Skeletal muscle cell (primary cell): ENCODE results near the gene MVB12B.

Source experiments
- DNase-seq: peaks from one replicate; pipeline ENCODE4 v3.0.0-alpha.2; 2010; ENCODE audit warnings: low read depth
- H3K4me3 ChIP-seq: 2 replicates; pipeline ENCODE4 v1.5.1; 2011; ENCODE audit warnings: low read depth, mild to moderate bottlenecking, control low read depth, low read length, moderate library complexity

The MVB12B gene

DNA sequence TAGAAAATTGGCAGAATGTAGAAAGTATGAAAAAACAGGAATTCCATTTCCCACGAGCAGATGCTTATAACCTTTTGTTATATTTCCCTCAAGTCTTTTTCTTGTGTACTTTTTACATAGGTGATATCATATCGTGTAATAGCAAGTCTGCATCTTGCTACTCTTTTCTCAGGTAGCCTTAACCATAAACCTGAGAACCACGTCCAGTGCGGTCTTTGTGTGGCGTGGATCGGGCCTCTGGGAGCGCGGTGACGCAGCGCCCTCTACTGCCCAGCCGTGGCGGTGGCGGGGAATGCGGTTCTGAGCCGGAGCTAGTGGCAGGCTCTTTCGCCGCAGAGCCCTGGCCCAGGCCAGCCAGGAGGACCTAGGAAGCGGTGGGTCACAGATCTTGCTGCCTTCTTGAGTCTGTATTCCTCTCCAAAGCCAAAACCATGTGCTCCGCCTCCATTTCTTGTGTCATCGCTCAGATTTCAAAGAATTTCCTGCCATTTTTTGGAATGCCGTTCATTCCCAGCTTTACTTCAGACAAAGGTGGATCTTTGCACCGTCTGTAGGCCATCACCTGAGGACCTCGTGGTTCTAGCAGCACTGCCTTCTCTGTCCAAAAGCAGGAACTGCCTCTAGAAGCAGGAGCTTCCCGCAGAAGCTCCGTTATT, 71.9 kb downstream of the MVB12B start:
- H3K4me3 ChIP-seq = no peak overlapping the region
- DNase-seq = no peak

DNA sequence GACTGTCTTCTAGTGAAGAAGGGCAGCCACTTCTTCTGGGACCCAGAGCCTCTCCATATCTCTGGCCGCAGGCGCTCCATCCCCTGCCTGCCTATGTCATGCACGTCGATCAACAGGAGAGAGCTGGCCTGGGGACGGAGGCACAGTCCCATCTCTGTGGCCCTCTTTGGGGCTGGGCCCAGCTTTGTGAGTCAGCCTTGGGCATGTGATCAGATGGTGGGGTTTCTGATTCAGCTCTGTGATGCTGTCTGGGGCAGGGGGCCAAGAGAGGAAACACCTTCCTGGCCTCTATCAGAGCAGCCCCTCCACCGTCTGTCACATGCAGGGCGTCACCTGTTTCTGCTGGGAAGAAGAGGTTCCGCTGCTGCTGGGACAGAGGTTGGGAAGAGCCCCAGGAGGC, 72.6 kb downstream of the MVB12B start:
- DNase-seq = no peak
- no peak overlapping the region for H3K4me3 ChIP-seq

DNA sequence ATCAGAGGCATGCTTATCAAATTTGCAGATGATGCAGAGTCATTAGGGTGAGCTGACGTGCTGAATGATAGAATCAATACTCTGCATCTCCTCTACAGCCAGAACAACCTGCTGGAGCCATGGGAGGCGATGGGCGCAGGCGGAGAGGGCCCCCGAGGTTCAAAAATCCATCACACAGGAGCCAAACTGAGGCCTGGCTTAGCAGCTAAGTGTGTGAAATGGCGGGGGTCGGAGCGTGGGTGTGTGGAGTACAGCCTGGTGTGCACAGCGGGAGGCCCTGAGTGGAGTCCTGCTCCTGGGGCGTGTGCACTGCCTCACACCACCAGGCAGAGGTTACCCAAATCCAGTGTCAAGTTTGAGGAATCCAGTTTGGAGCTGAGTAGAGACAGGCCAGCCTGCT, 73.2 kb downstream of the MVB12B start:
- no peak for DNase-seq
- no peak overlapping the region for H3K4me3 ChIP-seq

GRCh38 chr9:126400571-126400970, 73.9 kb downstream of the MVB12B start:
- H3K4me3 ChIP-seq = no peak overlapping the region
- DNase-seq = no peak

DNA sequence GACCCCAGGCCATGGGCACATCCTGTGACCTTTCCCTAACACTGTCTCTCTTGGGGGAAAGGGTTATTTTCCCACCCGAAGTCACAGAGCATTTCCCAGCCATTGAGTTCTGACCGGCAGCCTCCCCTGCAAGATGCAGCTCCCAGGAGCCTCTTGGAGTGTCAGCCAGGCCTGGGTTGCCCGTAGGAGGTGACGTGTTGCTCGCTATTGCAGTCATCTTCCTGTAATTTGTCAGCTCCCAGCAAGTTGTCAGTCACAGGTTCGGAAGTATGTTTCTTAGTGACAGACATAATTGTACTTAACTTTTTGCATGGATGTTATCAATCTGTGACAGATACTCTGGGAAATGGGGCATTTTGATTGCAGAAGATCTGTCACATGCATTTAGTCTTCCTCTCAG, 74.5 kb downstream of the MVB12B start:
- no peak for DNase-seq

GRCh38 chr9:126401581-126401980, 75.0 kb downstream of the MVB12B start:
- DNase-seq = no peak
- no peak overlapping the region for H3K4me3 ChIP-seq

More for the DNA sequence above, 74.5 kb downstream of the MVB12B start:
- no peak overlapping the region for H3K4me3 ChIP-seq

DNA sequence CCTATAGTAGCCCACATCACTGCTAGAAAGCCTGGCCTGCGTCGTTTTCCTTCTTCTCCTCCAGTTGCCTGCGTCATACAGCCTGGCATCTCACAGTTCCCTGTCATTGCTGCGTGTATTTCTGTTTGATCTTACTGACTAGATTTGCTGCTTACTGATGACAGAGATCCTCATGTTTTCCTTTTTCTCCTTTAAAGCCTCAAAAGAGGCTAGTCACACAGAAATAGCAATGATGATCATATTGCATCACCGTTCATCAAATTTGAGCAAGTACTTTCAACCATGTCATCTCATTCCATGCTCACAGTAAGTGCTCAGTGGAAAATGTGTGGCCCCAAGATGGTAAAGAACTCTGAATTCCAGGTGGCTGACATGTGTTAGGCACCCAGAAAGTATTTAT, 76.8 kb downstream of the MVB12B start:
- DNase-seq = no peak
- no peak overlapping the region for H3K4me3 ChIP-seq

DNA sequence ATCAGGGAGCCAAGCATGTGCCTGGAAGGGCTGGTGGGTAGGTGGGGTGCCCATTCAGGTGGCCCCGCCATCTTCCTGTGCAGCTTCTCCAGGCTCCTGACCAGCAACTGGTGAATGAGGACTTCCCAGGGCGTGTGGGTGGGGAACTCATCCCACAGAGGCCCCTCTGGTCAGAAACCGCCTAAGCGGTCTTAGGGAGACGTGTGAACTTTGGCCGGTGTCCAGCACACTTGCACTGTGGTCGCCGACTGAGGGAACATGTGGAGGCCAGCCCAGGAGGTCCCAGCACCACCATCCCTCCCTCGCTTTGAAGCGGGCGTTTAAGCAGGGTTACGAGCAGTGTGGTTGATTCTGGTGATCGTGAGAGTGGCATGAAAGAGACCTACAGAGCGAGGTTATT, 77.8 kb downstream of the MVB12B start:
- H3K4me3 ChIP-seq = no peak overlapping the region
- DNase-seq = no peak

GRCh38 chr9:126406075-126406667, 79.5 kb downstream of the MVB12B start:
- H3K4me3 ChIP-seq = no peak overlapping the region
- DNase-seq = no peak

DNA sequence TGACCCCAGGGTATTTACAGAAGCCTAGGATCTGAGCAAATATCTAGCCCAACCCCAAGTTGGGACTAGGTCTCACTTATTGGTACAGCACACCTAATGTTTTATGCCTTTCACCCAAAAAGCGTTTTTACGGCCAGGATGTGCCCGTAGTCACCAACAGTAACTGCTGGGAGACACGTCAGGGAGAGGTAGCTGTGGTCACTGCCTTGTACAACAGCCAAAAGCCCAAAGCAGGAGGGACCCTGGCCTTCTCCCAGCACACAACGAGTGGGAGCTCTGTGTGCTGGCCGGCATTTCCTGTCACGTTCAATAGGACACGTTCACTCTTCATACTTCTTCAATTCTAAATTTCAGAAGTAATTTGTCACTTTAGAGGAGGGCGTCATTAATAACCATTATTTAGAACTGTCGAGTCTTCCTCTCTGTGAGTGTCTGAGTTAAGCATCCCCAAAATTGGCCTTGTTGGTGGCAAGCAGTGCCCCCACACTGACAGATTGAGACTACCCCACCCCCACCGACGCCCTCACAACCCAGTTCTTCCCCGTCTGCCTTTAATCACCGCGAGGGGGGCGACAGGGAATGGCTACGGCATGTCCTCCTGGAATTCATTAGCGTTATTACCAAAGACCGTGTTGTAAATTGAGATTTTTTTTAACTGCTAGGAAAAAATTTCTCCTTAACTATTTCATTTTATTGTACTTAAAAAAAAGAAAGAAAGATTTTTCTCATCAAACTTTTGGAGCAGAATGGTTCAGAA, 80.7 kb downstream of the MVB12B start:
- no peak overlapping the region for H3K4me3 ChIP-seq
- no peak for DNase-seq

GRCh38 chr9:126408004-126408403, 81.4 kb downstream of the MVB12B start:
- no peak overlapping the region for H3K4me3 ChIP-seq
- no peak for DNase-seq

DNA sequence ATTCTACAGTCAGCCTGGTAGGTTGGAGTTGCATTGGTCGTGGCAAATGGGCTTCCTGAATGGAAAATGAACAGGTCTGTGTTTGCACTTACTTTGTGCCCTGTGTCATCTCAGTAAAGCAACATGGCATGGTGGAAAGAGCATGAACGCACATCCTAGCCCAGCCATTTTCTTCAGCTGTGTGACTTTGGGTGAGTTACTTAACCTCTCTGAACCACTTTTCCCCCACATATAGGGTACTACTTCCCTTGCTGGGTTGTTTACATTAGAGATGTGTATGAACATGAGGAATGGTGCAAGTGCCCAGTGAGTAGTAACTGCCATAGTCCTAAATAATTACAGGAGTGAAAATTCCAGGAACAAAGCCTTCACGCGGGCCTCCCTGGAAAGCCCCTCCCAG, 83.6 kb downstream of the MVB12B start:
- H3K4me3 ChIP-seq = no peak overlapping the region
- DNase-seq = no peak

GRCh38 chr9:126411225-126411947, 84.8 kb downstream of the MVB12B start:
- no peak for DNase-seq
- no peak overlapping the region for H3K4me3 ChIP-seq

DNA sequence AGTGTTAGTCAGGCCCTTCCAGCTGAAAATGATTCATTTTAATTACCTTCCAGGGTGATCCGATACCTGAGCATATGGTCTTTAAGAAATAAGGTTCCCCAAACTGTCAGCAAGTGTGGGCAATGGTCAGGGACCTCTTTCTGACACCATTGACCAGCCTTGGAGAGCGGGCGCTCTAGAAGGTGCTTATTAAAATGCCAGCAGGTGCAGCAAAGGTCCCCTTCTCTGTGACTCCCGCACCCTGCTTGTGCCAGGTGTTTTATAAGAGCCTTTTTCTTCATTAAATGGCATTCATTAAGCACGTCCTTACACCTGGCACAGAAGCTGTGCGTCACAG, 85.3 kb downstream of the MVB12B start:
- H3K4me3 ChIP-seq = no peak overlapping the region
- no peak for DNase-seq

DNA sequence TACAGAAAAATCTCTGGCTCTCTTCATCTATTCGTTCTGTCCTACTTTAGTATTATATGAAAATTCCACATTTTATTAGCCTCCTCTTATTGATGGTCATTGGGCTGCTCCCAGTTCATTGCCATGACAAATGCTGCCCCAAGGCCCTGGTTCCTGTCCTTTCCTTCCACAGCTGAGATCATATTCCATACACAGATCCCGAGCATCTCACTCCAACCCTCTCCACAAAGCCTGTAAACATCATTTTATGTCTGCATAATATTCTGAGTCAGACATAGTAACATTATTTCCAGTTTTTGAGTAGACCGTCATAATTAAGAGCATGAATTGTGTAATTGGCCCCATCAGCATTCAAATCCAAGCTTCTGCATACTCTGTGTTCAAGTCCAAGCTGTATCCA, 86.3 kb downstream of the MVB12B start:
- no peak overlapping the region for H3K4me3 ChIP-seq
- no peak for DNase-seq

- no peak overlapping the region for H3K4me3 ChIP-seq
- DNase-seq = no peak
Observed at GRCh38 chr9:126413391-126414068, 86.9 kb downstream of the MVB12B start.

DNA sequence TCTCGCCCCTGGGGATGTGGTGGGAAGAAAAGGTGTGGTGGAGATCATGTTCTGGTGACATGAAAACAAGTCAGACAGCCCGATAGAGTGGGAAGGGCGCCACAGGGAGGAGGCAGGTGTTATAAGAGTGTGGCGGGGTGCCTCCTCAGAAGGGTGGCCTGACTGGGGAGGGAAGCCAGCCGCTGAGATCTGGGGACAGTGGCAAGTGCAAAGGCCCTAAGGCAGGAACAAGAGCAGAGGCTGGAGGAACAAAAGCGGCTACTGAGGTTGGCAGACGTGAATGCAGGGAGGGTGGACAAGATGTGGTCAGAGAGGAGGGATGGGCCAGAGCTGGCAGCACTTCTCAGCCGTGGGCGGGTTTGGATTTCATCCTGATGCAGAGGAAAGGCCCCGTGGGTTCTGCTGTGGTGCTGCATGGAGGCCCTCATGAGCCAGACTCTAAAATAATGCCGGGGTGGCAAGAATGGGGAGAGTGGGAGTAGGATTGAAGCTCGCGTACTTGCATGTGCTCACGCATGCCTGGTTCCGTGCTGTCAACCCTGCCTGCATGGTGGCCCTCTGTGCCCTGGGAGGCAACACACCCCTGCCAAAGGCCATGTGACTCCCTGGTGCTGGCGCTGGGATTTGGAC, 89.2 kb downstream of the MVB12B start:
- DNase-seq = no peak
- H3K4me3 ChIP-seq = no peak overlapping the region

DNA sequence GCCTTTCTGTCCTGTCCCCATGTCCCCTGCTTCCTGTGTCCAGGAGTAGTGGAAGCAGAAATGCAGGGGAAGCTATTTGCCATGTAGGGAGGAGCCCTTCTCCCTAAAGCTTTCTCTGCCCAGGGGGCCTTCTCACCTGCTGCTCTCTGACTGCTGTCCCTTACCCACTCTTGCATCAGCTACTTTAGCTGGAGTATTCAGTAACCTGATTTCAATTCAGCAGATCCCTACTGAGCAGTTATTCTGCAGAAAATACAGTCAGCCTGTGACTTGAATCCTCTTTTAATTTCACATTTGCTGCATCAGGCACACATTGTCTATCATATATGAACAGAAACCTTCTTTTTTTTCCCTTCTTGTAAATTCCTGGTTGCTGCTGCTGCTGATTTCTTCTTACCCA, 90.4 kb downstream of the MVB12B start:
- DNase-seq = no peak
- no peak overlapping the region for H3K4me3 ChIP-seq

DNA sequence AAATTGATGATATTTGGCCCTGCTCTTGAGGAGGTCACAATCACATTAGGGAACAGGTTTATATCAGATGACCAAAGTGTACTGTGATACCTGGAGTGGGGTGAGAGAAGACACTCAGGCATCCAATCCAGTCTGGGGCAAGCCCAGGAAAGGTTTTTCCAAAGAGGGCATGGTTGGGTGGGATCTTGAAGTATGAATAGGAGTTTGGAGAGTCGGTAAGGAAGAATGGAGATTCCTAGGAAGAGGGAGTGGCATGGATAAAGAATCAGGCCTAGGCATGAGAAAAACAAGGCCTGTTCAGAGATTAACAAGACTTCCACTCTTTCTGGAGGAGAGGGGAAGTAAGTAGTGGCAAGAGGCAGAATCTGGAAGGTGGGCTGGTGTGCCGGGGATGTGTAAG, 91.1 kb downstream of the MVB12B start:
- no peak for DNase-seq
- H3K4me3 ChIP-seq = no peak overlapping the region
